NB4 (cell line): ENCODE measurements around the gene ZFX.

Experiments
- POLR2A ChIP-seq: IDR thresholded peaks from 2 replicates; pipeline ENCODE4 v1.6.1; 2011; ENCODE audit warnings: mild to moderate bottlenecking; ENCODE audit not compliant: insufficient read length; ENCODE audit errors: extremely low read depth
- TF ChIP-seq, protein P1 (sequence below): IDR thresholded peaks from one replicate; pipeline ENCODE4 v1.5.1; 2012; ENCODE audit warnings: low read depth, low read length

- TF ChIP-seq, protein P1, sequence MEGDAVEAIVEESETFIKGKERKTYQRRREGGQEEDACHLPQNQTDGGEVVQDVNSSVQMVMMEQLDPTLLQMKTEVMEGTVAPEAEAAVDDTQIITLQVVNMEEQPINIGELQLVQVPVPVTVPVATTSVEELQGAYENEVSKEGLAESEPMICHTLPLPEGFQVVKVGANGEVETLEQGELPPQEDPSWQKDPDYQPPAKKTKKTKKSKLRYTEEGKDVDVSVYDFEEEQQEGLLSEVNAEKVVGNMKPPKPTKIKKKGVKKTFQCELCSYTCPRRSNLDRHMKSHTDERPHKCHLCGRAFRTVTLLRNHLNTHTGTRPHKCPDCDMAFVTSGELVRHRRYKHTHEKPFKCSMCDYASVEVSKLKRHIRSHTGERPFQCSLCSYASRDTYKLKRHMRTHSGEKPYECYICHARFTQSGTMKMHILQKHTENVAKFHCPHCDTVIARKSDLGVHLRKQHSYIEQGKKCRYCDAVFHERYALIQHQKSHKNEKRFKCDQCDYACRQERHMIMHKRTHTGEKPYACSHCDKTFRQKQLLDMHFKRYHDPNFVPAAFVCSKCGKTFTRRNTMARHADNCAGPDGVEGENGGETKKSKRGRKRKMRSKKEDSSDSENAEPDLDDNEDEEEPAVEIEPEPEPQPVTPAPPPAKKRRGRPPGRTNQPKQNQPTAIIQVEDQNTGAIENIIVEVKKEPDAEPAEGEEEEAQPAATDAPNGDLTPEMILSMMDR = no peak
- no peak for TF ChIP-seq POLR2A
These were observed 18.1 kb upstream of the ZFX start for GRCh38 chrX:24131476-24131875.
